GM21825 (cell line): ENCODE results near the gene PLXNA2.

Source experiments
- ATAC-seq: cut with Tn5 transposase; IDR thresholded peaks from one replicate; pipeline ENCODE4 v1.9.1; 2021; ENCODE audit warnings: mild to moderate bottlenecking, moderate library complexity; ENCODE audit not compliant: unreplicated experiment

The PLXNA2 gene

DNA sequence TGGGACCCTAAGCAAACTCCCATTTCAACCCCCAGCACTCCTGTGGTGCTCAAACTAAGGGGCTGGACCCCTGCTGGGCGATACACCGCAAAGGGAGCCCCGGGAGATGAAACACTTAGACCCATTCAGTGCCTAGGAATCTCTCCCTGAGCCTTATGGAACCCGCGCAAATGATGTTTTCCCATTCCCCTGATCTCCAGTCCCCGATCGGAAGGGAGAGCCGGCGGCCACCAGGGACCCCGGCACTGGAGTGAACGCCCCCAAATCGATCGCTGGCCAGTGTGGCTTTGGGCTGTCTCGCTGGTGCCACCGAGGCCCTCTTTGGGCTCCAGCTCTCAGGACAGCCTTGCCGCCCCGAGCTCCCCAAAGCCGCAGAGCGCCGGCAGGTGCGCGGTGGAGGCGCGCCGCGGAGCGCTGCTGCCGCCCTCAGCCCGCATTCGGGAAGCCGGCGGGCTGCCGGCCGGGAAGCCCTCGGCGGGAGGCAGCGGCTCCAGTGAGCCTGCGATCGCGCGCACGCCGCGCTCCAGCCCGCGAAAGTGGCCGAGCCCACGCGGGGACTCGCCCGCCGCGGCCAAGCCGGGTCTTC lies 1.1 kb downstream of the PLXNA2 start:
- ATAC-seq: no peak

DNA sequence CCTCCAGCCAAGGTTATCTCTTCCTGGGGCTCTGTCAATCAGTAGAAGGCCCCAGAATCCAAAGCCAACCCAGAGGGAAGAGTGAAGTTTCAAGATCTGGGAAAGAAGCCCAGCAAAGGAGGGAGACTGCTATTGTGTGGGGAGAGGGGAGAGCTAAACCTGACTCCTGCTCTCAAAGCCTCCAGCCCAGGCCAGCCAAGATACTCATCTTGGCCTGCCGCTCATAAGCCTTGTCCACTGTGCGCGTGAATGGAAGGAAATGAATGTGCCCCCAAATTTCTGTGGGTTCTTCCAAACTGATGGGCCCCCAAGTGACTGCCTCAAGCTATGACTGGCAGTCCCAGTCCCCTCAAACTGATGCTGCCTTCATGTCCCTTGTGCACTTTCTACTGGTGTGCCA lies 2.0 kb downstream of the PLXNA2 start:
- no peak for ATAC-seq

DNA sequence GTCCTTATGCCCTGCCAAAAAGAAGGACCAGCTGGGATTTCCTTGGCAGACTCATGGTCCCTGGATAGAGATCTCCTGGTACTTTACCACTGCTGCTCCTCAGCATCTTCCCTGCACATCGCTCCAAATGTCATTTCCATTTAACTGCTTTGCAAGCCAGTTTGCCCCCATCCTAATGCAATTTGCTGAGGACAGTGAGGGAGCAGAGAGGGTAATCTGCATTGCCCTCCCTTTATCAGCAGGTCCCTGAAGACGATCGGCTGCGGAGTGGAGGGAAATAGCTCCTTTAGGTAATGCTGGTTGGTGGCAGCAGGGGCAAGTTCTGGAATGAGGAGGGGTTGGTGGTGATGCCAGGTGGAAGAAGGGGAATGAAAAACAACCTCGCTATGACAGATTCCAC lies 2.7 kb downstream of the PLXNA2 start:
- ATAC-seq: no peak

DNA sequence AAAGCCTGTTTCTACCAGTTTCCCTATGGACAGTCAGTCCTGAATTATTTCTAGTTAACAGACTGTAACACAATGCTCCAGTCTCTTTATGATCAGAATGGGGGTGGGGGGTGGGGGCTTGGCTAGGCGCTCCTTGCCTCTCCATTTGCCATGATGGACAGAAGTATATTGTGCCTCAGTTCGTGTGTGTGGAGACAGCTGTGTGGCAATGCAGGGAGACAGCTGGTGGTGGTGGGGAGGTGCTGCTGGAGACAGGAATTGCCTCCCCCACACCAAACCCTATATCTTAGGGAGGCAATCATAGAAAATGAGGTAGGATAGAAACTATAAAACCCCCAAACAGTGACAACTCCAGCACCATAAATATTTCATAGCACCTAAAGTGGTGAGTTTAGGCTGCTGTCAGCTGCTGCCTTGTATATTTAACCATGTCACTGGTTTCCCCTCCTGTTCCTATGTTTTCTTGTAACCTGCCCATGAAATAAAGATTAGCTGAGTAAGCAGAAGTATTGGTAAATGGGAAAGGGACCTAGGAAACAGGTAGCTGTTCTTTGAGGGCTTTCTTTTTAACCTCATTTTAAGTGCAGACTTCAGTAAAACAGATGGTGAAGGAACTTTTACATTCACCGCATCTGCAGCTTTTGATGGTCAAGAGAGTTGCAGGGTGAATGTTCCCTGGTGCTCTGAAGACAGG lies 3.4 kb downstream of the PLXNA2 start:
- no peak for ATAC-seq

DNA sequence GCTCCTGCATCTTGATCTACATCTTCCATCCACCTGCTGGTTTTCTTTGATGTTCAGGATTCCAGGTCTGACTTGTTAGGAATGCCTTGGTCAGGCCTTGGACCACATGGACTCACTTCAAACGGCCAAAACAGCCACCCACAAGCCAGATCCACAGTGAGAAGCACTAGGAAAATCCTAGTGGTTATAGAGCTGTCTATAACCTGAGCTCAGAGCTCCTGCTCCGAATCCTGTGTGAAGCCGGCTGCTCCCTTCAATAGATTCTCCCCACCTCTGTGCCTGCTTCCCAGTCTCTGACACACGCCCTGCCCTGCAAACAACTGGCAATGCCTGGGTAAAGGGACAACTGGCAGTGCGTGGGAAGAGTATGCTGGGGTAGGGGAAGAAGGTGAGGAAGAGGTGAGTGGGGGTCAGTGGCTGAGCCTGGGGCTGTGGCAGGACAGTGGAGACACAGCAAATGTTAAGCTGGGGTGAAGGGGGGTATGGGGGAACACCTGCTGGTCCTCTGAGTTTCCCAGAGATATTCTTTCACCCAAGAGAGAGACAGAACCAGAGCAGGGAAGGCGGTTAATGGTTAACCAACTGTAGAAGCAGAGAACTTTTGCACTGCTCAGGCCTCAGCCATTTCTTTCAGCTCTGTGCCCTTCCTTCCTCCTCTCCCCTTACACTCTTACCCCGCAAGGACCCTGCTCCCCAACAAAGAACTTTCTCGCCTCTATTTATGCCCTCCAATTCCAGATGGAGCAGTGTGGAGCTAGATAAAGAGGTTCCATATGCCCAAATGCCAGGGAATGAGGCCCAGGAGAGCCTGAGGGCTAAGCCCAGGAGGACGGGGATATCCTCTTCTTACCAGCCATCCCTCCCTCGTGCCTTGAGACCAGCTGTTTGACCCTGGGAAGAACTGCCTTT lies 4.5 kb downstream of the PLXNA2 start:
- no peak for ATAC-seq

DNA sequence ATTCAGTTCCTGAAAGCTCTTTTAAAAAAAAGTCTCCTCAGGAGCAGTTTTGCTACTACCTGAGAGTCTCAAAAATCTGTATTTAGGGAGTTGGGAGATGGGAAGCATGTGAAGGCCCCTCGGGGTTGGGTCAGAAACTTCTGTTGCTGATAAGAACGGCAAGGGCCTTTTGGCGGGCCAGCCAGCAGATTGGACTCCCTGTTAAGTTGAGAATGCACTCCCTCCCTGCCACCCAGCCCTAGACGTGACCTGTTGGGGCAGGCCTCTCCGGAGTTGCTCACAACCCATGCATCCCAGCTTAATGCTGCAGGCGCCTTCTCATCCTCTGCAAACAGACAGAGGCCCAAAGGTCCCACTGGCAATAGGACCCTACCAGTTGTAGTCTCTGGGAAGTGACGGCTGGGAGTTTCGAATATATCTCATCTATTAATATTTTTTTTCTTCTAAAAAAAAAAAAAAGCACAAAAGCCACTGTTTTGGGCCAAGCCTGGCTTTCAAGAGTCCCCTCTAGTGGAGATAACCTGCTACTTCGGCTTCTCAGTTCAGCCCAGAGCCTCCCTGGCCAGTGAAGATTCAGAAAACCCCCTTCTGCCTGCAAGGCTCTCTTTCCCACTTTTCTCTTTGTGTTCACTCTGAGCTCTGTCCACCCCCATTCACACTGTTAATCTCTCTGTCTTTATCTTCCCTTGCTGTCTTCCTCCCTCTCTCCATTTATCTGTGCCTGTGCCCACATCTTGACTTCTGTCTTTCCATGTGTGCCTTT lies 5.3 kb downstream of the PLXNA2 start:
- ATAC-seq: no peak

DNA sequence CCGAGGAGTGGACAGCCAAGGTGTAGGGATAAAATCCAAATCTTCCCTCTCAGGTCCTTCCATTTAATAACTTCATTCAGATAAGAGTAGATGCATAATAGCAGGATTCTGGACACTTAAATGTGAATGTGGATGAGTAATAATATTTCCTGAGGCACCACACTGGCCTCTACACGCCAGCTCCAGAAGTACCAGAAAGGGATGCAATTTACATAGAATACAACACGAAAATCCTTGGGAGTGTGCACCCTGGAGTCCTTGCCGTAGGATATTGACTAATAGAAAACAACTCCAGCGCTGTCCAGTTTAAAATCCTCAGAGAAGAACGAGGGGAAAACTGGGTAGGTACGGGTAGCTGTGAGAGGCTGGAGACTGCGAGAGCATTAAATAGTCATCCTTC lies 6.9 kb downstream of the PLXNA2 start:
- ATAC-seq: no peak

DNA sequence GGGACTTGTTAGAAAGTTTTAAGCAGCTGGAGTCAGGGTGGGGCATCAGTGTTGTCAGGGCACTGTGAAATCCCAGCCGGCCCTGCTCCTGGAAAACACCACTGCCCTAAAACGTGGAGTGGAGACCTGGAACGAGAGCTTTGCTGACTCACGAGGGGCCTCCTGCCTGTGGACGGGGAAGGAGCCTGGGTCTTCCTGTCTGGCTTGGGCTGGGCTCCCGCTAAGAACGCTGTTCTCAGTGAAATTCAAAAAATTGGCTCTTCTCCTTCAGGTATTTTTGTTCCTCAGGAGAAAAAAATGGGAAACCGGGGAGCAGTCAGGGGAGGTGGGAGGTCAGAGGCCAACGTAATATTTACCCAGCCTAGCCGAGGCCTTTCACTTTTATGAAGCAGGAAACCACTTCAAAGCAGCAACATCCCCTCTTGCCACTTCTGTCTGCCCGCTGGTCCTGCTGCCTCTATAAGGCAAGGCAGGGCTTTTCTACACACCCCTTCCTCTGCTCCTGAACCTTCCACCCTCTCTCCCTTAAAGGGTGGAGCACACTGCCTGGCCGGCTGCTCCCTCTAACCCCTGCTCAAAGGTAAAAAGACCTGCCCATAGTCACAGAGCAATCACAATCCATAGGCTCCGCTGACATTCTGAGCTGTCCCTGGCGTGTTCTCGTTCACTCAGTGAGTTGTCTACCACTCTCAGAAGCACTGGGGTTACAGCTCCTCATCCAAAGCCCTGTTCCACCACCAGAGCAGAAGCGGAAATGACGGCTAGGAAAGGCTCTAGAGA lies 8.0 kb downstream of the PLXNA2 start:
- no peak for ATAC-seq

DNA sequence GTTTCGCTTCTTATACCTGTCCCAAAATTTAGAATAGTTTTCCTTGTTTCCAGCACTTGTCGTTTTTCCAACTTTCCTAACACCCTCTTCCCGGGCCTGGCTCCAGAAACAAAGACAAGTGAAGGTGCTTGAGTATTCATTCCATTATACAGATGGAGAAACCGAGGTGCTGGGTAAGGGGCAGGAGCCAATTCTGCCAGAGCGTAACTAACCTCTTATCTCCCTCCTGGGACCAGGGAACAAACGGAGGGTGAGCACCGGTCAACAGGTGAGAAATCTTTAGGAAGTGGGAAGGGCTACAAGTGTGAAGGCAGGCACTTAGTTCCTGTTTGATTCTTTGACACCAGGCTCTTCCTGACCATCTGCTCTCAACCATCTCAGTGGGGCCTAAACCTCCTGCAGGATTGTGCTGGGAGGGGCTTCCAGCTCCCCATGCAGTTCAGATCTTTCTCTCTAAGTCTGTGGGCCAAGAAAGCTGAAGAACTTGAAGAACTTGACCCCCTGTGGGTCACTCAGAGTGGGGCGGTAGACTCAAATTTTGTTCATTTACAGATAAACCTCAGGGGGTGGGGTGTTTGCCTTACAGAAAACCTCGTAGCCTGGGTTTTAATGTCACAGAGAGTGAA lies 8.7 kb downstream of the PLXNA2 start:
- no peak for ATAC-seq

DNA sequence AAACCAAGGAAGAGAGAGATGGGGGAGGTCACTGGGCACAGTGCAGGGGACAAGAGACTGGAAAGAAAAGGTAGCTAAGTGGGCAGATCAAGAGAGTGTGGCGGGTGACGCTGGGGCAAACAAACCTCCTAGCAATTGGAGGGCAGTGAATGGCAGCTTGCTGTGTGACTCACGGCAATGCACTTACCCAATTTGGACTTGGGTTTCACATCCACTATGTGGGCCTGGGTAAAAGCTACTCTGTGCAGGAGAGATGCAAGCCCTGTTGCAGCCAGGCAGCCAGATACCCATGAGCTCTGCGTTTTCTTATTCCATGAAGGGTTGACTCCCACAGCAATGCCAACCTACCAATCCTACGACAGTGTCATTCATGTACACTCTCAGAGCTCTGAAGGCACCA lies 9.5 kb downstream of the PLXNA2 start:
- no peak for ATAC-seq

DNA sequence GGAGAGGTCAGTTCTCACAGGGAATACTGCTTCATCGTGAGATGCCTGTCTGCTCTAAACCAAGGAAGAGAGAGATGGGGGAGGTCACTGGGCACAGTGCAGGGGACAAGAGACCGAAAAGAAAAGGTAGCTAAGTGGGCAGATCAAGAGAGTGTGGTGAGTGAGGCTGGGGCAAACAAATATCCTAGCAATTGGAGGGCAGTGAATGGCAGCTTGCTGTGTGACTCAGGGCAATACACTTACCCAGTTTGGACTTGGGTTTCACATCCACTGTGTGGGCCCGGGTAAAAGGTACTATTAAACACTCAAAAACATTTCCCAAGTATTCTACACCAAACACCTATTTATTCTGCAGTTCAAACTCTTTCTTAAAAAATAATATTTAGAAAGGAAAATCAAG lies 10.2 kb downstream of the PLXNA2 start:
- no peak for ATAC-seq

DNA sequence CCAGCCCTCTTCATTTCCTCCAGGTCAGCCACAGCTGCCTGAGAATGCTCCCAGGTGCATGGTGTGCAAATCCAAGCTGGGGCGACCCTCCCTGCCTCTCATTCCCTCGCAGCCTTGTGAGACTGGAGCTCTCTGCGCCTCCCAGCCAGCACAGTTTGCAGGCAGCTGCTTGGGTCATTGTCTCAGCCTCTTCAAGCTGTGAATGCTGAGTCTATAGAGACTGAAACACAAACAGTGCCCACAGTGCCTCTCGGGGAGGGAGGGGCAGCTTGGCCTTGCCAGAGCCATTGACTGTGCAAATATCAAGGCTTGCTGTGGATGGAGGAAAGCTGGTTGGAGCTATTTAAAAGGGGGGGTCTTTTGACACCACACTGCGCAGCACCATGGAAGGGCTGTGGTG lies 10.6 kb downstream of the PLXNA2 start:
- ATAC-seq: no peak

DNA sequence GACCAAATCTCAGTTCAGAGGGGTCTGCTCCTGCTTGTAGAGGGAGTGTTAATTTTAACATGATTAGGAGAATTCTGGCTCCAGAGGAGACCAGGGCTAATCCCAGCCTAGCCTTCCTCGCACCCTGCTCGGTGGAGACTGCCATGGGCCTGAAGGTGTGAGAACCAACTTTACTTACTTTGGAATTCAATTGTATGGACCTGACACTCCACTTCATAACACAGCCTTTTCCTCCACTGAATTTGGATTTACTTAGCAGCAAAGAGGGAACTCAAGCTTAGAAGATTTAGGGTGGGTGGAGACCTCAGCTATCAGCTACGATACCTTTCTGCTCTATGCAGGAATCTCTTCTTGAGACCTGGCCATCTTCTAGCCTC lies 11.5 kb downstream of the PLXNA2 start:
- no peak for ATAC-seq

DNA sequence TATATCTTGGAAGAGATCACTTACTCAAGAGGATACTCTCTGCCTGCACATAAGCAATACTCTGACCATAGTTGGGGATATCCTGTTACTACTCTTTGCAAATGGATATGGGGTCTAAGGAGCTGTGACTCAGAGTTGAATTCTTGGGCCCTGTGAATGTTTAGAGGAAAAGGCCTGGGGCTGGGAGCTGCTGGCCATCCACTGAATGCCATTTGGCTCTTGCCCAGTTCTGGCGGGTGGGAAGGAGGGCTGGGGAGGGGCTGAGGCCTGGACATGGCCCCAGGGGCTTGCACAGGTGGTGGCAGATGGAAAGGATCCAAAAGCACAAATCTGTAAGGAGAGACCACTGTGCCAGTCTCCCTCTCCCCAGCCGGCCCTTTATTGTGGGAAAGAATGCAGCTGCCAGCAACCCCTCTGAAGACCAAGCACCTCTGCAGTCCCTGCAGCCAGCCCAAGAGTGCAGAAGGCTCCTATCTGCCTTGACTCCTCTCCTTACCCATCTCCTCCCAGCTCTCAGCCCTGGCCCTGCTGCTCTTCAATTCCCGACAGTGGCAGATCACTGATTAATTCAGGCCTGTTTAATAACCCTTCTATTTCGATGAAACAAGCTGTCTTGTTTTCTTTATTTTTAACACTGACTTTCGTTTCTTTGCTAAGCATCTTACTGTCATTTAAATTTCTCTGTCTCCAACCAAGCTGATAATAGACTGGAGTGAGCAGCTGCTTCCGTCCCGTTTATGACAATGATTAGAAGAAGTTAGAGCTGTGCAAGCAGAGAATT lies 12.1 kb downstream of the PLXNA2 start:
- ATAC-seq: no peak

DNA sequence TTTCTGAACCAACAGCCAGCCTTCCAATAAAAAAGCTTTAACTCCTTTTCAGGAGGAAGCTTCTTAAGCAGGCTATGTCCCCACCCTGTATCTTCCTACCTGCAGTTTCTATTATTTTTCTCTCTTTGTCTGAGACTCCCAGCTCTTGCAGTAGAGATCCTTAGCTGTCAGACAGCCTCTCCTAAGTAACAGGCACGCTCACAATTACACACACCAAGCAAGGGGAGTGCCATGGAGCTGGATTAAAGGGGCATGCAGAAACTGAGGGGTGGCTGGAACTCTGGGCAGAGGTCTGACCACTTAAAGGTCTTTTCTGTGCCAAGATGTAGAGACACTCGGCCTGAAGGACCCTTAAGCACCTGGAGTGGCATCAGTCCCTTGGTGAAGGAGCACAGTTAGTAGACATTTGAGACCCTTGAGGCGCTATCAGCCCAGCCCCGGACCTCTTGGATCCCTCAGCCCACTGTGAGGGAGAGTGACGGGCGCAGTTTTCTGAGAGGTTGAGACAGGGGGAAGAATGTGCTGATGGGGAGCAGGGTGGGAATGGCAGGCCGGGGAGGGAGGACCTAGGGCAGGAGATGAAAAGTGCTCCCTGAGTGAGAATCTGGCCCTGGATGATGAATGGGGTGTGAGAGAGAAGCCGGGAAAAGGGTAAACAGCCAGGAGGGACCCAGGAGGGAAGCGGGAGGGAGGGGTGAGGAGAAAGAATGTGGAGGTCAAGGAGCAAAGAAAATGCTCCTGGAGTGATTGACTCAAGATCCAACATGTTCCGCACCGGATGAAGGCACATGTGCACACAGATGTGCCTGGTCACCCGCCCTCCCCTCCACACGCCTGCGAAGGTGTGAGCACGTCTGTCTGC lies 13.3 kb downstream of the PLXNA2 start:
- no peak for ATAC-seq

DNA sequence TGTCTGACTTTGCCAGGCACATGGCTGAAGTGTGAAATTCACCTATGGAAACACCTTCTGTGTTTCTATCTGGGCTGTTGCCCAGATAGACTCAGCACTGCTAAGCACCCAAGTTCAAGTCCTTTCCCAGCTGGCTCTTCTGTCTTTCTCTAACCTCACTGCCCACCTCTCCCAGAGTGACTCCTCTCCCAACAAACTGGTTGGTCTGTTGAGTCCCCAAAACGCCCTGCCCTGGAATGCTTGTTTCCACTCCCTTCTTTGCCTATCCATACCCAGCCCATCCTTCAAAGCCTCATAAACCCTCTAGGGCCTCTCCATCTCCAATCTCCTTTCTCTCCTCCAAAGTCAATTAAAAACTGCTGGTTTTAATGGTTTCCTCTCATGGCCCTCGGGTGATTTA lies 15.6 kb downstream of the PLXNA2 start:
- no peak for ATAC-seq

DNA sequence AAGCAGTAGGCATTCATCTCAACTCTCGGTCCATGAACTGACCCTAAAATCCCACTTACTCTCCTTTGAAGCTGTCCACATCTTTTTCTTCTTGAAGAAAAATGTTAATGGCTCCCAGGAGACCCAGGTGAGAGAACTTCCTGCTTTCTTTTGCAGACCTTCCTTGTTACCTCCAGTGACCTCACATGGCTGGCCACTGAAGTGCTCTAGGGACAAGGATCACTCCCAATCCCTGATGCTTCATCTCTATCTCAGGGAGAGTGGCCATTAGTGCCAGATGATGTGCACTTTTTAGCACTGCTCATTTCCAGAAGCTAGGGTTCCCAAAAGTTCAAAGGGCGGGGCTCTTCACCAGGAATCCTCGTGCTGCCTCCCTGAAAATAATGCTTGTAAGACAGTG lies 16.2 kb downstream of the PLXNA2 start:
- no peak for ATAC-seq

DNA sequence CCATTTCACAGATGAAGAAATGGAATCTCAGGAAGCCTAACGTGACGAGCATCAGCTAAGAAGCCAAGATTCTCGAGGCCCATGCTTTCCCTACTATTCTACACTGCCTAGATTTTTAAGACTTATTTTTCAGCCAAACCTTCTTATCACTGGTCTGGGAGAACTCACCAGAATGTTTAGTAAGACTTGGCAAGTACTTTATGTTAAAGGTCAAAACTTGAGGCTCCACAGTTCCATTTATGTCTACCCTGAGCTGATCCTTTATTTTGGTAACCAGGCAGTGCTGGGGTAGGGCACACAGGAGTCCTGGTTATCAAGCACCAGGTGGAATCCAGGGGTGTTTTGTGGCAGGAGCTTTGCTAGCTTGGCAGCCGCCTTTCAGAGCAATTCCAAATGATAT lies 16.8 kb downstream of the PLXNA2 start:
- no peak for ATAC-seq
